Neural cell (in vitro differentiated cells): ENCODE measurements around the gene CRYBA1.

Source experiments
- CTCF ChIP-seq: fragments of 450-650 bp; IDR thresholded peaks from 2 replicates; pipeline ENCODE4 v1.5.1; 2014; ENCODE audit warnings: antibody characterized with exemption, mild to moderate bottlenecking, moderate library complexity; ENCODE audit not compliant: poor library complexity, severe bottlenecking
- EP300 ChIP-seq: fragments of 450-650 bp; conservative IDR thresholded peaks from 2 replicates; pipeline ENCODE4 v1.6.1; 2014; ENCODE audit warnings: antibody characterized with exemption, mild to moderate bottlenecking, moderate library complexity; ENCODE audit not compliant: poor library complexity, severe bottlenecking
- MXI1 ChIP-seq: fragments of 450-650 bp; conservative IDR thresholded peaks from 2 replicates; pipeline ENCODE4 v1.6.1; 2014; ENCODE audit warnings: antibody characterized with exemption, mild to moderate bottlenecking; ENCODE audit not compliant: poor library complexity, severe bottlenecking
- POLR2AphosphoS5 ChIP-seq: IDR thresholded peaks from 2 replicates; pipeline ENCODE4 v1.6.1; 2012
- SMC3 ChIP-seq: fragments of 450-650 bp; conservative IDR thresholded peaks from 2 replicates; pipeline ENCODE4 v1.6.1; 2014; ENCODE audit warnings: antibody characterized with exemption, mild to moderate bottlenecking, moderate library complexity; ENCODE audit not compliant: poor library complexity
- TAF1 ChIP-seq: IDR thresholded peaks from 2 replicates; pipeline ENCODE4 v1.6.1; 2012; ENCODE audit warnings: low read depth
- TF ChIP-seq, protein P1 (sequence below): IDR thresholded peaks from 2 replicates; pipeline ENCODE4 v1.6.1; 2012; ENCODE audit warnings: borderline replicate concordance

DNA sequence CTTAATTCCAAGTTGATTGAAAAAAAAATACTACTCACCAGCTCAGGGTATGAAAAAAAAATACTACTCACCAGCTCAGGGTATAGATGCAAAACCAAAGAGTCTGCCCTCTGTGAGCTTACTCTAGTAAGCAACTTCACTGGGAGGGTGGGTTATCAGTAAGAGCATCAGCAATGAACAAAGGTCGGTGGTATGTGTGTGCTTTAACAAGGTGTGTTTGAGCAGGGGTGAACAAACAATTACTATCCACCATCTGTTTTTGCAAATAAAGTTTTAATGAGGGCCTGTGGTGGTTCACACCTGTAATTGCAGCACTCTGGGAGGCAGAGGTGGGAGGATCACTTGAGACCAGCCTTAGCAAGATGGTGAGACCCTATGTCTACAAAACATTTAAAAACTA, 27.3 kb downstream of the CRYBA1 start:
- TF ChIP-seq CTCF: no peak
- TF ChIP-seq, protein P1, sequence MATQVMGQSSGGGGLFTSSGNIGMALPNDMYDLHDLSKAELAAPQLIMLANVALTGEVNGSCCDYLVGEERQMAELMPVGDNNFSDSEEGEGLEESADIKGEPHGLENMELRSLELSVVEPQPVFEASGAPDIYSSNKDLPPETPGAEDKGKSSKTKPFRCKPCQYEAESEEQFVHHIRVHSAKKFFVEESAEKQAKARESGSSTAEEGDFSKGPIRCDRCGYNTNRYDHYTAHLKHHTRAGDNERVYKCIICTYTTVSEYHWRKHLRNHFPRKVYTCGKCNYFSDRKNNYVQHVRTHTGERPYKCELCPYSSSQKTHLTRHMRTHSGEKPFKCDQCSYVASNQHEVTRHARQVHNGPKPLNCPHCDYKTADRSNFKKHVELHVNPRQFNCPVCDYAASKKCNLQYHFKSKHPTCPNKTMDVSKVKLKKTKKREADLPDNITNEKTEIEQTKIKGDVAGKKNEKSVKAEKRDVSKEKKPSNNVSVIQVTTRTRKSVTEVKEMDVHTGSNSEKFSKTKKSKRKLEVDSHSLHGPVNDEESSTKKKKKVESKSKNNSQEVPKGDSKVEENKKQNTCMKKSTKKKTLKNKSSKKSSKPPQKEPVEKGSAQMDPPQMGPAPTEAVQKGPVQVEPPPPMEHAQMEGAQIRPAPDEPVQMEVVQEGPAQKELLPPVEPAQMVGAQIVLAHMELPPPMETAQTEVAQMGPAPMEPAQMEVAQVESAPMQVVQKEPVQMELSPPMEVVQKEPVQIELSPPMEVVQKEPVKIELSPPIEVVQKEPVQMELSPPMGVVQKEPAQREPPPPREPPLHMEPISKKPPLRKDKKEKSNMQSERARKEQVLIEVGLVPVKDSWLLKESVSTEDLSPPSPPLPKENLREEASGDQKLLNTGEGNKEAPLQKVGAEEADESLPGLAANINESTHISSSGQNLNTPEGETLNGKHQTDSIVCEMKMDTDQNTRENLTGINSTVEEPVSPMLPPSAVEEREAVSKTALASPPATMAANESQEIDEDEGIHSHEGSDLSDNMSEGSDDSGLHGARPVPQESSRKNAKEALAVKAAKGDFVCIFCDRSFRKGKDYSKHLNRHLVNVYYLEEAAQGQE: no peak
- no peak for TF ChIP-seq EP300
- TF ChIP-seq SMC3: no peak
- TF ChIP-seq TAF1: no peak
- TF ChIP-seq MXI1: no peak
- no peak for TF ChIP-seq POLR2AphosphoS5
